ENCODE results near the gene TMPRSS6.

DNA sequence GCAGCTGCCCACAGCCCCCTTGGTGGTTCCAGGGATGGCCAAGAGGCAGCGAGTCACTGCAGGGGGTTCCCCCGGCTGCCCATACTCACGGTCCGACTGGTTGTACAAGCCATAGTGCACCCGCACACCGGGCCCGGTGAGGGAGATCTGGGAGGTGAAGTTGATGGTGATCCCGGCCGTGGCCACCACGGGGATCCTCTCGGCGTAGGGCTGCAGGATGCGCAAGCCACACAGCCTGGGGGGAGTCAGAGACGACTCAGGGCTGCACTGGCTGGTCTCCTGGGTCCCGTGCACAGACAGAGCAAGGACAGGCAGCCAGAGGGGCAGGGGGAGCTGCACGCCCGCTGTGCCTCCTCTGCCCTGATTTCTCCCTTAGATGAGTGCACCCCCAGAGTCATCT is 34.5 kb downstream of the TMPRSS6 start:
- TF ChIP-seq, protein P1, sequence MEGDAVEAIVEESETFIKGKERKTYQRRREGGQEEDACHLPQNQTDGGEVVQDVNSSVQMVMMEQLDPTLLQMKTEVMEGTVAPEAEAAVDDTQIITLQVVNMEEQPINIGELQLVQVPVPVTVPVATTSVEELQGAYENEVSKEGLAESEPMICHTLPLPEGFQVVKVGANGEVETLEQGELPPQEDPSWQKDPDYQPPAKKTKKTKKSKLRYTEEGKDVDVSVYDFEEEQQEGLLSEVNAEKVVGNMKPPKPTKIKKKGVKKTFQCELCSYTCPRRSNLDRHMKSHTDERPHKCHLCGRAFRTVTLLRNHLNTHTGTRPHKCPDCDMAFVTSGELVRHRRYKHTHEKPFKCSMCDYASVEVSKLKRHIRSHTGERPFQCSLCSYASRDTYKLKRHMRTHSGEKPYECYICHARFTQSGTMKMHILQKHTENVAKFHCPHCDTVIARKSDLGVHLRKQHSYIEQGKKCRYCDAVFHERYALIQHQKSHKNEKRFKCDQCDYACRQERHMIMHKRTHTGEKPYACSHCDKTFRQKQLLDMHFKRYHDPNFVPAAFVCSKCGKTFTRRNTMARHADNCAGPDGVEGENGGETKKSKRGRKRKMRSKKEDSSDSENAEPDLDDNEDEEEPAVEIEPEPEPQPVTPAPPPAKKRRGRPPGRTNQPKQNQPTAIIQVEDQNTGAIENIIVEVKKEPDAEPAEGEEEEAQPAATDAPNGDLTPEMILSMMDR (conservative IDR thresholded peaks at IDR 0.05) = no peak
- TF ChIP-seq EZH2 (IDR thresholded peaks at IDR 0.05; ENCODE audit: low read depth) = no peak
